Measurements from ENCODE around the gene RSL1D1.

Gene RSL1D1

DNA sequence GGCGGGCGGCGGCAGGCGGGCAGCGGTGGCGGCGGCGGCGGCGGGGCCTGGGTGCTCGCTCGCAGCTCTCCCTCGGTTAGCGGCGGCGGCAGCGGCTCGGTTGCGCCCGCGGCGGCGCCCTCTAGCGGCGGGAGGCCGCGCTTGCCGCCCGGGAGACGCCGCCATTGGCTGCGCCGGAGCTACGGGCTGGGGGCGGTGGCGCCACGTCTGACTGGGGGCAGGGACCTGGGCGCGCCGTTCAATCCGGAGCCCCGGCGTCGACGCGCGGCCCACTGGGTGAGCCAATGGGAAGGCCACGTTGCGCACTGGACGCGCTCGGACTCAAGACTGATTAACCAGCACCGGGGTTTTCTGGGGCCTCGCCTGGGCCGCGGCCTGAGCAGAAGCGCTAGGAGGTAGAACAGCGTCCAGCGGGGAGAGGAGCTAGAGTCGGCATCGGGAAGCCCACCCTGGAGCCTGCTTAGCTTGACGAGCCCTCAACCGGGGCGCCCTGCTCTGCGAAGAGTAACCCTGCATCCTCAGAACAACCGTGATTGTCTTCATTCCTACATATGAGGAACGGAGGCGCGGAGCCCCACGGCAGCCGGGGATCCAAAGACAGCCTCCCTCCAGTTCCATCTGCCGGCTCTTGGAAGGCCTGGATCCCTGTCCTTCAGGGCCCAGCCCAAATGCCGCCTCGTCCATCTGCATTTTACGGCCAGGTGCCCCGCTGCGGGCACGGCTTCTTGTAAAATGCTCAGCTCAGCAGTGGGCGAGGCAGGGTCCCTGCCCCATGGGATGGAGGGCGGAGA, 54.0 kb downstream of the RSL1D1 start, which contains the start of gene ZC3H7A:
TSS of gene ZC3H7A (minus strand) at position 93 of the 791 bp plus-strand sequence. CDS start 14,904 bp downstream, outside the sequence.
- DNase-seq (peak; percentile 93), ATAC-seq (ENCODE audit: insufficient read depth, low read depth) (peak; percentile 98)
- peaks cover 18% of the 10 kb centered on the region for H4K20me1 ChIP-seq (ENCODE audit: insufficient read depth, low read length)
- H3K27ac ChIP-seq (ENCODE audit: low read length): peak within 1 kb of the TSS; percentile 96
- peaks cover 62% of the 10 kb centered on the region for H3K79me2 ChIP-seq (ENCODE audit: insufficient read depth, low read length)
- TF ChIP-seq, protein P1, sequence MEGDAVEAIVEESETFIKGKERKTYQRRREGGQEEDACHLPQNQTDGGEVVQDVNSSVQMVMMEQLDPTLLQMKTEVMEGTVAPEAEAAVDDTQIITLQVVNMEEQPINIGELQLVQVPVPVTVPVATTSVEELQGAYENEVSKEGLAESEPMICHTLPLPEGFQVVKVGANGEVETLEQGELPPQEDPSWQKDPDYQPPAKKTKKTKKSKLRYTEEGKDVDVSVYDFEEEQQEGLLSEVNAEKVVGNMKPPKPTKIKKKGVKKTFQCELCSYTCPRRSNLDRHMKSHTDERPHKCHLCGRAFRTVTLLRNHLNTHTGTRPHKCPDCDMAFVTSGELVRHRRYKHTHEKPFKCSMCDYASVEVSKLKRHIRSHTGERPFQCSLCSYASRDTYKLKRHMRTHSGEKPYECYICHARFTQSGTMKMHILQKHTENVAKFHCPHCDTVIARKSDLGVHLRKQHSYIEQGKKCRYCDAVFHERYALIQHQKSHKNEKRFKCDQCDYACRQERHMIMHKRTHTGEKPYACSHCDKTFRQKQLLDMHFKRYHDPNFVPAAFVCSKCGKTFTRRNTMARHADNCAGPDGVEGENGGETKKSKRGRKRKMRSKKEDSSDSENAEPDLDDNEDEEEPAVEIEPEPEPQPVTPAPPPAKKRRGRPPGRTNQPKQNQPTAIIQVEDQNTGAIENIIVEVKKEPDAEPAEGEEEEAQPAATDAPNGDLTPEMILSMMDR (IDR thresholded peaks at IDR 0.05; ENCODE audit: borderline replicate concordance, extremely low read depth, low read length, poor library complexity, severe bottlenecking): peak; percentile 85
- no peak for TF ChIP-seq EZH2 (IDR thresholded peaks at IDR 0.05; ENCODE audit: borderline replicate concordance, low read depth, low read length, severe bottlenecking)
- peak within 1 kb of the TSS; percentile 90 to 98 for H3K4me3 ChIP-seq (ENCODE audit: low read depth in 1 of 2, low read length in 2 of 2)
- H3K36me3 ChIP-seq (ENCODE audit: insufficient read depth, low read length): peaks cover 22% of the 10 kb centered on the region
- H3K9ac ChIP-seq (ENCODE audit: low read depth, low read length): peak within 1 kb of the TSS; percentile 91
- peak within 1 kb of the TSS; percentile 100 for H3K4me2 ChIP-seq (ENCODE audit: insufficient read depth, low read length)
- no peaks in the 10 kb centered on the region for H3K9me3 ChIP-seq (ENCODE audit: insufficient read depth, low read length, severe bottlenecking)
- H3K4me1 ChIP-seq (ENCODE audit: insufficient read depth, low read length): peaks cover 54% of the 10 kb centered on the region
- H3K27me3 ChIP-seq (ENCODE audit: insufficient read depth, low read length, poor library complexity): no peaks in the 10 kb centered on the region
- peak within 1 kb of the TSS; percentile 99 for H2AFZ ChIP-seq (ENCODE audit: low read depth, low read length)

DNA sequence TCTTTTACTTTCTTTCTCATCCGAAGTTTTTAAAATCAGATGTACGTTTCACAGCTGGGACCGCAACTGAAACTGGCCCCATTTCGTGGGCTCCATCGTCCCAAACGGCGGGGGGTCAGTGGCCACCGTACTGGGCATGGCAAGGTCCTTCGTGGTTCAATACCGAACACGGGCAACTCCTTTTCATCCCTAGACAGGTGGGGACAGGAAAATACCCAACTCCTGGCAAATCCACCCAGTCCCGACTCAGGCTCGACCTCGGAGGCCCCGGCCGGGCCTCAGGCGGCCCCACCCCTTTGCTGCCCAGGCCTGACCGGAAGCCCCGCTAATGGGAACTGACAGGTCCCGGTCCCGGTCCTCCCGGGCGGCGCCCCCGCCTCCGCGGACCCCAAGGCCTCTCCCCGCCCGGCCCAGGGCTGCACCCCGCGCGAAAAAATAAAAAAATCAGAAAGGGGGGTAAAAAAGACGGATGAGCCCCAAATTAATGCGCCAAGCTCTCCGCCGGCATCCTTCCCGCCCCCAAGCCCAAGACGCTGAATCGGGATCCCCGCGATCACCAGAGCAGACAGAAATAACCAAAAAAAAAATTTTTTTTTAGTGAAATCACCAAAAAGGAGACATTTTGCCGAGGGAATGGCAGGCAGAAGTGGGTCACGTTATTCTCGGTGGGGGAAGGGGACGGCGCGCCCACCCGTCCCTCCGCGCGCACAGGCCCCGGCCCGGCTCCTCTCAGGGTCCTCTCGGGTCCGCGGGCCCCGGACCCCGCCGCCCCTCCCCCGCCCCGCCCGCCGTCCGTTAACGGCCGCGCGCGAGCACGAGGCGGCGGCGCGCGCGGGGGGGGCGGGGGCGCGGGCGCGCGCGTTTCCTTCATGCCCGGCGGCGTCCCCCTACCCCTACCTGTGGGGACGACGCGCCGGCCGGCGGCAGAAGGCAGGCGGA, 54.8 kb downstream of the RSL1D1 start:
- Histone ChIP-seq H3K4me1 (ENCODE audit: insufficient read depth, low read length) (peaks cover 54% of the 10 kb centered on the region), H2AFZ (ENCODE audit: low read depth, low read length) (peak overlapping the region; percentile 45), H3K9ac (ENCODE audit: low read depth, low read length) (peak overlapping the region; percentile 91), H3K79me2 (ENCODE audit: insufficient read depth, low read length) (peaks cover 71% of the 10 kb centered on the region), H3K9me3 (ENCODE audit: insufficient read depth, low read length, severe bottlenecking) (no peaks in the 10 kb centered on the region), H3K27ac (ENCODE audit: low read length) (peak overlapping the region; percentile 82), H3K4me3 (ENCODE audit: low read depth in 1 of 2, low read length in 2 of 2) (peak overlapping the region; percentile 61 to 69; a peak in 3 of 4 replicates), H4K20me1 (ENCODE audit: insufficient read depth, low read length) (peaks cover 27% of the 10 kb centered on the region), H3K27me3 (ENCODE audit: insufficient read depth, low read length, poor library complexity) (no peaks in the 10 kb centered on the region), H3K4me2 (ENCODE audit: insufficient read depth, low read length) (peak overlapping the region; percentile 81), H3K36me3 (ENCODE audit: insufficient read depth, low read length) (peaks cover 26% of the 10 kb centered on the region)
- ATAC-seq (ENCODE audit: insufficient read depth, low read depth) (no peak), DNase-seq (peak; percentile 25)
- TF ChIP-seq, protein P1 (IDR thresholded peaks at IDR 0.05; ENCODE audit: borderline replicate concordance, extremely low read depth, low read length, poor library complexity, severe bottlenecking): no peak
- TF ChIP-seq EZH2 (IDR thresholded peaks at IDR 0.05; ENCODE audit: borderline replicate concordance, low read depth, low read length, severe bottlenecking): no peak

DNA sequence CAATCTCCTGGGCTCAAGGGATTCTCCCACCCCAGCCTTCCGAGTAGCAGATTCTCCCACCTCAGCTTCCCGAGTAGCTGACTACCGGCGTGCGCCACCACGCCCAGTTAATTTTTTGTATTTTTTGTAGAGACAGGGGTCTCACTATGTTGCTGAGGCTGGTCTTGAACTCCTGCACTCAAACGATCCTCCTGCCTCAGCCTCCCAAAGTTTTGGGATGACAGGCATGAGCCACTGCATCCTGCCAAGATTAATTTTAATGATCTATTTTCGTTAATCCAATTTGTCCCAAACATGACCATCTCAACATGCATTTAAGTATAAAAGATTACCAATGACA, 55.5 kb downstream of the RSL1D1 start:
- peaks cover 59% of the 10 kb centered on the region for H3K4me1 ChIP-seq (ENCODE audit: insufficient read depth, low read length)
- ATAC-seq (ENCODE audit: insufficient read depth, low read depth) (no peak), DNase-seq (no peak)
- H3K4me3 ChIP-seq (ENCODE audit: low read depth in 1 of 2, low read length in 2 of 2): peak overlapping the region; percentile 61 to 69; a peak in 3 of 4 replicates
- H3K36me3 ChIP-seq (ENCODE audit: insufficient read depth, low read length): peaks cover 32% of the 10 kb centered on the region
- no peaks in the 10 kb centered on the region for H3K27me3 ChIP-seq (ENCODE audit: insufficient read depth, low read length, poor library complexity)
- H4K20me1 ChIP-seq (ENCODE audit: insufficient read depth, low read length): peaks cover 33% of the 10 kb centered on the region
- H3K27ac ChIP-seq (ENCODE audit: low read length): peak overlapping the region; percentile 82
- H3K9me3 ChIP-seq (ENCODE audit: insufficient read depth, low read length, severe bottlenecking): no peaks in the 10 kb centered on the region
- H2AFZ ChIP-seq (ENCODE audit: low read depth, low read length): no peak overlapping the region
- H3K4me2 ChIP-seq (ENCODE audit: insufficient read depth, low read length): peak overlapping the region; percentile 81
- peak overlapping the region; percentile 91 for H3K9ac ChIP-seq (ENCODE audit: low read depth, low read length)
- H3K79me2 ChIP-seq (ENCODE audit: insufficient read depth, low read length): peaks cover 77% of the 10 kb centered on the region
- TF ChIP-seq EZH2 (IDR thresholded peaks at IDR 0.05; ENCODE audit: borderline replicate concordance, low read depth, low read length, severe bottlenecking): no peak
- TF ChIP-seq, protein P1 (IDR thresholded peaks at IDR 0.05; ENCODE audit: borderline replicate concordance, extremely low read depth, low read length, poor library complexity, severe bottlenecking): no peak
